H1 (cell line): ENCODE measurements around the gene LRP5. TPM values are rescaled to one million over a fixed set of nuclear protein-coding genes. Genes with fewer than 3 reads are reported as not detected.

Source experiments
- ATF2 ChIP-seq: IDR thresholded peaks from 2 replicates; pipeline ENCODE4 v1.6.1; 2012; ENCODE audit warnings: low read length, inconsistent platforms
- SAP30 ChIP-seq: fragments of 300-600 bp; sonication (generic); IDR thresholded peaks from 2 replicates; pipeline ENCODE4 v1.7.1; 2012; ENCODE audit warnings: low read length, moderate library complexity, mild to moderate bottlenecking, inconsistent platforms; ENCODE audit not compliant: insufficient read depth, insufficient replicate concordance
- TBP ChIP-seq: IDR thresholded peaks from 2 replicates; pipeline ENCODE4 v1.6.1; 2011; ENCODE audit warnings: low read depth, low read length, improper control_type of control experiment
- polyA plus RNA-seq, 7 experiments: library from polyadenylated mRNA; depleted of rRNA in 3 of 7; stranded (reverse) in 5 of 7; unstranded in 2 of 7; fragments of >200 nt in 5 of 7; fragments of 200-250 nt in 2 of 7; gene quantifications; 1 replicate in 5 of 7; 2 replicates in 1 of 7; 4 replicates in 1 of 7; pipeline versions ENCODE4 v1.2.1 to v1.2.3, GENCODE V29; 2011 to 2013; ENCODE audit warnings: missing spikeins in 2 of 7, mixed read lengths in 2 of 7
- total RNA-seq: library from RNA; stranded (reverse); fragmentation: NEBNext Ultra II Directional; extraction: Animal tissue kit (Norgen Biotek cat#: 25700); gene quantifications from 2 replicates; pipeline ENCODE4 v1.2.1, GENCODE V29; 2021

Gene LRP5
- total and polyA plus RNA-seq, 2 of the 8 experiments (the other 6 are each of a cell fraction or from before 2014, with no cell fraction given), result 19.0 to 38.9 TPM

- TF ChIP-seq SAP30 (no peak), ATF2 (no peak), TBP (no peak)
Observed at GRCh38 chr11:68336716-68337115, 24.3 kb downstream of the LRP5 start (continued).
